Aorta (tissue), 5 donors: ENCODE results near the gene LHFPL3. TPM values are rescaled to one million over a fixed set of nuclear protein-coding genes. Genes with fewer than 3 reads are reported as not detected.

Source experiments
- ATAC-seq: fragments of 200-7000 bp; cut with Tn5 transposase; one replicate; pipeline ENCODE4 v1.9.1; 2022; ENCODE audit warnings: moderate library complexity; ENCODE audit not compliant: low FRiP score
- DNase-seq, 2 donors: peaks; one replicate each; pipeline ENCODE4 v3.0.0-alpha.2; 2020
- H3K27ac ChIP-seq, 2 donors: one replicate each; pipeline ENCODE4 v1.5.1; 2013; ENCODE audit warnings: low read length in 2 of 2, mild to moderate bottlenecking in 2 of 2, moderate library complexity in 2 of 2, control low read depth in 1 of 2, inconsistent platforms in 1 of 2, low read depth in 1 of 2
- H3K27me3 ChIP-seq, 2 donors: one replicate each; pipeline ENCODE4 v1.6.1; 2013; ENCODE audit warnings: control low read depth in 1 of 2, low read length in 1 of 2, mild to moderate bottlenecking in 1 of 2, moderate library complexity in 1 of 2; ENCODE audit not compliant: insufficient read depth in 2 of 2, control insufficient read depth in 1 of 2
- H3K36me3 ChIP-seq, 2 donors: one replicate each; pipeline ENCODE4 v1.6.1; 2013; ENCODE audit warnings: control low read depth in 1 of 2, low read length in 1 of 2, mild to moderate bottlenecking in 1 of 2; ENCODE audit not compliant: insufficient read depth in 2 of 2, control insufficient read depth in 1 of 2
- H3K4me1 ChIP-seq, 2 donors: one replicate each; pipeline ENCODE4 v1.6.1; 2013; ENCODE audit warnings: low read length in 2 of 2, control low read depth in 1 of 2, mild to moderate bottlenecking in 1 of 2, moderate library complexity in 1 of 2; ENCODE audit not compliant: insufficient read depth in 2 of 2, control insufficient read depth in 1 of 2
- H3K4me3 ChIP-seq, 2 donors: one replicate each; pipeline ENCODE4 v1.5.1; 2013; ENCODE audit warnings: low read length in 2 of 2, control low read depth in 1 of 2, mild to moderate bottlenecking in 1 of 2
- H3K9me3 ChIP-seq: one replicate; pipeline ENCODE4 v1.6.1; 2013; ENCODE audit warnings: mild to moderate bottlenecking, low read length; ENCODE audit not compliant: control insufficient read depth
- WGBS, 2 donors: extraction: QIAGEN DNeasy Blood & Tissue Kit; methylation state at CpG; one replicate each; pipeline ENCODE4 v1.1.7; 2013; 5-methylcytosine and 5-hydroxymethylcytosine counted together
- intact Hi-C, 2 donors: fragments of 100-400 bp; cut with DNase I; formaldehyde crosslinking; loops; one replicate each; pipeline versions ENCODE4 v1.14.2 to v1.15.0; 2022
- polyA plus RNA-seq, 2 donors: library from polyadenylated mRNA; stranded (reverse); fragments of 200-250 nt; gene quantifications; one replicate each; pipeline ENCODE4 v1.2.3, GENCODE V29; 2013
- total RNA-seq, 2 donors: library from RNA; stranded (reverse); fragmentation: NEBNext Ultra II Directional; extraction: Animal tissue kit (Norgen Biotek cat#: 25700); gene quantifications; one replicate each; pipeline ENCODE4 v1.2.1, GENCODE V29; 2021
- donor health status: healthy with polysubstance abuse.
- donor health status: Bipolar disorder and iron deficiency.
- donor health status: DM: no; HTN: no; CAD: no.
- donor health status: DM: no; HTN: no; CAD: no.
- donor health status: DM: yes; HTN: yes; CAD: no.

Gene LHFPL3
- total and polyA plus RNA-seq, 4 donors = not detected

DNA sequence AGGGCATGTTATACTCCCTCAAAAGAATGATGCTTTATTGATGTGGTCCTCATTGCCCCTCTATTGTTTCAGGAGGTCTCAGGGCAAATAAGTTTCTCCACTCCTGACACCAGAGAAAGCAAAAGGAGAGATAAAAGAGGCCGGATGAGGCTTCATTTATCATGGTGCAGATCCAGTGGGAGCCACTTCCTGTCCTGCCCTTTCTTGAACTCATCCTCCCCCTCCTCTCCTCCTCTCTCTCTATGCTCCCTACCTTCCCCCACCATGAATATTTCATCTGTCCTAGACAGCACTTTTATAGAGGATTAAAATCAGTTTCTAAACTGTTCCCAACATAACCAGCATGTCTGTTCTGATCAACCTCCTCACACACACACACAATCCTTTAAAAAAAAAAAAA lies 513.4 kb downstream of the LHFPL3 start:
- no peak for ATAC-seq
- H3K9me3 ChIP-seq = no peaks in the 10 kb centered on the region
- 8 to 29% methylated on average over 1 of the region's 1 CpG for WGBS, 2 donors
- H3K27ac ChIP-seq = no peak overlapping the region
- no peaks in the 10 kb centered on the region for H3K36me3 ChIP-seq
- H3K27me3 ChIP-seq = peaks cover 0 to 2% of the 10 kb centered on the region in 2 donors
- no peak for DNase-seq
- no peak overlapping the region for H3K4me3 ChIP-seq
- intact Hi-C loops = loop anchor here in 1 of 2 donors (10.0 kb wide), 1 partner anchor 607 kb away; no protein-coding TSS in a partner anchor
- no peaks in the 10 kb centered on the region for H3K4me1 ChIP-seq

- Histone ChIP-seq H3K9me3 (no peaks in the 10 kb centered on the region), H3K4me1 (no peaks in the 10 kb centered on the region), H3K4me3 (no peak overlapping the region), H3K36me3 (no peaks in the 10 kb centered on the region), H3K27ac (no peak overlapping the region), H3K27me3 (peaks cover 0 to 2% of the 10 kb centered on the region in 2 donors)
- 64 to 66% methylated on average over 5 of the region's 5 CpGs for WGBS, 2 donors
- intact Hi-C loops = loop anchor here in 1 of 2 donors (10.0 kb wide), 1 partner anchor 608 kb away; no protein-coding TSS in a partner anchor
- no peak for DNase-seq
- ATAC-seq = no peak
Observed at GRCh38 chr7:104843198-104843597, 514.8 kb downstream of the LHFPL3 start.

GRCh38 chr7:104845557-104845956 lies 517.2 kb downstream of the LHFPL3 start:
- no peaks in the 10 kb centered on the region for H3K4me1 ChIP-seq
- 65 to 71% methylated on average over 5 of the region's 5 CpGs for WGBS, 2 donors
- intact Hi-C loops = loop anchor here (5.0 to 10.0 kb wide), 2 partner anchors 611 to 613 kb away; no protein-coding TSS in a partner anchor
- no peak for ATAC-seq
- no peak overlapping the region for H3K27ac ChIP-seq
- no peak for DNase-seq
- no peaks in the 10 kb centered on the region for H3K9me3 ChIP-seq
- no peaks in the 10 kb centered on the region for H3K27me3 ChIP-seq
- no peaks in the 10 kb centered on the region for H3K36me3 ChIP-seq
- no peak overlapping the region for H3K4me3 ChIP-seq

- Histone ChIP-seq H3K9me3 (no peaks in the 10 kb centered on the region), H3K4me1 (no peaks in the 10 kb centered on the region), H3K36me3 (no peaks in the 10 kb centered on the region), H3K4me3 (no peak overlapping the region), H3K27ac (no peak overlapping the region), H3K27me3 (no peaks in the 10 kb centered on the region)
- intact Hi-C loops = loop anchor here (5.0 to 10.0 kb wide), 2 partner anchors 612 to 614 kb away; no protein-coding TSS in a partner anchor
- WGBS, 2 donors = 89 to 90% methylated on average over 1 of the region's 1 CpG
- ATAC-seq (no peak), DNase-seq (no peak)
Observed at GRCh38 chr7:104846731-104847130, 518.3 kb downstream of the LHFPL3 start.

DNA sequence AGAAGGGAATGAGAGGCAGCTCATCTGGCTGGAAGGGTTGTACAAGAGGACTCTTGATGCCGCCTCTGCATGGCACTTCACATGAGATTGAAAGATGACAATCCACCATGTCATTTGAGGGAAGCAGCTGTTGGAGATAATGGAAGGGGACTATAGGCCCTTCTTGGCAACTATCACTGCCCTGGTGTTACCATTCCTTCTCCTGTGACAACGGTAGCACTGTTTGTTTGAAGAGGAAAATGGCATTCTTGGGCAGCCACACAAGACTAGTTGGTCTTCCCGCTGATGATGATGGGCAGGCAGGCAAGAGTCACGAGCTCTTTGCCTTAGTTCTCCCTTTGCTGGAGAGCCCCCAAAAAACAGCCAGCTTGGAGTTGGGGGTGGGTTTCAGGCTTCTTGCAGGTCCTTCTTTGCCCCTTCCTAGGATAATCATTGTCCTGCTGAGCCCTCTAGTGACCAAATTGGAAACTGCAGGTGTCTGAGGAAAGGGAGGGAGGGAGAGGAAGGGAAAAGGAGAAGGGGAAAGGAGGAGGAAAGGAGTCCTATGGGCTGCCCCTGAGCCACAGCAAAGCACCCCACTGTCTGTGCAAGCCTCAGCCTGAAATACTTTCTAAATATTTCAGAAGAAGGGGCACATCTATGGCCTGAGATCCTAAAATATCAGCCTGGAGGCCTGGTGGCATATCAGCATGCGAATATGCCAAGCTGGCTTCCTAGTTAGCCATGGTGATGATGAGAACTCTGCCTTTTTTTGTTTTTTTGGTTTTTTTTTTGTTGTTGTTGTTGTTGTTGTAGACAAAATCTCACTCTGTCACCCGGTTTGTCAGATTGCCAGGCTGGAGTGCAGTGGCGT lies 520.0 kb downstream of the LHFPL3 start:
- intact Hi-C loops = loop anchor here (5.0 to 10.0 kb wide), 2 partner anchors 614 to 616 kb away; no protein-coding TSS in a partner anchor
- Histone ChIP-seq H3K36me3 (no peaks in the 10 kb centered on the region), H3K4me3 (no peak overlapping the region), H3K9me3 (no peaks in the 10 kb centered on the region), H3K27ac (no peak overlapping the region), H3K27me3 (no peaks in the 10 kb centered on the region), H3K4me1 (no peaks in the 10 kb centered on the region)
- DNase-seq = no peak
- ATAC-seq = peak; percentile 72
- WGBS, 2 donors = 50 to 51% methylated on average over 7 of the region's 7 CpGs

- H3K27me3 ChIP-seq = no peaks in the 10 kb centered on the region
- intact Hi-C loops = no loop called here
- no peak overlapping the region for H3K4me3 ChIP-seq
- H3K9me3 ChIP-seq = no peaks in the 10 kb centered on the region
- no peak for ATAC-seq
- no peaks in the 10 kb centered on the region for H3K4me1 ChIP-seq
- no peak overlapping the region for H3K27ac ChIP-seq
- DNase-seq = no peak
- no peaks in the 10 kb centered on the region for H3K36me3 ChIP-seq
- WGBS, 2 donors = 83 to 84% methylated on average over 1 of the region's 1 CpG
Observed at GRCh38 chr7:104850374-104850773, 522.0 kb downstream of the LHFPL3 start.

GRCh38 chr7:104851268-104851667 lies 522.9 kb downstream of the LHFPL3 start:
- no peak overlapping the region for H3K4me3 ChIP-seq
- no peaks in the 10 kb centered on the region for H3K36me3 ChIP-seq
- DNase-seq (no peak), ATAC-seq (no peak)
- intact Hi-C loops = no loop called here
- WGBS, 2 donors = 81 to 83% methylated on average over 2 of the region's 2 CpGs
- no peaks in the 10 kb centered on the region for H3K9me3 ChIP-seq
- no peaks in the 10 kb centered on the region for H3K4me1 ChIP-seq
- H3K27me3 ChIP-seq = no peaks in the 10 kb centered on the region
- no peak overlapping the region for H3K27ac ChIP-seq

- Histone ChIP-seq H3K4me1 (no peaks in the 10 kb centered on the region), H3K27ac (no peak overlapping the region), H3K4me3 (no peak overlapping the region), H3K9me3 (no peaks in the 10 kb centered on the region), H3K27me3 (no peaks in the 10 kb centered on the region), H3K36me3 (no peaks in the 10 kb centered on the region)
- no peak for DNase-seq
- WGBS, 2 donors = 71 to 86% methylated on average over 1 of the region's 1 CpG
- intact Hi-C loops = no loop called here
- no peak for ATAC-seq
Observed at GRCh38 chr7:104852386-104852785, 524.0 kb downstream of the LHFPL3 start.

- H3K4me3 ChIP-seq = no peak overlapping the region
- ATAC-seq = no peak
- 69 to 81% methylated on average over 2 of the region's 2 CpGs for WGBS, 2 donors
- no peak overlapping the region for H3K27ac ChIP-seq
- peaks cover 0 to 2% of the 10 kb centered on the region in 2 donors for H3K27me3 ChIP-seq
- no peaks in the 10 kb centered on the region for H3K4me1 ChIP-seq
- DNase-seq = no peak
- intact Hi-C loops = no loop called here
- H3K36me3 ChIP-seq = no peaks in the 10 kb centered on the region
- H3K9me3 ChIP-seq = no peaks in the 10 kb centered on the region
Observed at GRCh38 chr7:104855861-104856260, 527.5 kb downstream of the LHFPL3 start.
